Panc1 (cell line): ENCODE measurements around the gene ABI3BP. TPM values are rescaled to one million over a fixed set of nuclear protein-coding genes. Genes with fewer than 3 reads are reported as not detected.

Experiments used
- ATAC-seq: fragments of 200-7000 bp; cut with Tn5 transposase; 2 replicates; pipeline ENCODE4 v1.9.1; 2020; ENCODE audit warnings: mild to moderate bottlenecking, moderate library complexity
- BruUV-seq: library from RNA; stranded (reverse); fragments of 400-500 nt; replicated peaks from 2 replicates; lab custom pipeline; 2021; lab: Mats Ljungman, UMichigan
- CTCF ChIA-PET: fragments of 300-600 bp; sonication (Branson Sonifier 250); formaldehyde crosslinking; loops from one replicate; lab custom pipeline; 2022; ENCODE audit warnings: antibody characterized with exemption; lab: Charles Lee
- POLR2A ChIA-PET: fragments of 300-600 bp; sonication (Branson Sonifier 250); formaldehyde crosslinking; loops from one replicate; lab custom pipeline; 2022; ENCODE audit warnings: antibody characterized with exemption; lab: Charles Lee
- DNase-seq: peaks from one replicate; pipeline ENCODE4 v3.0.0-alpha.2; 2010; ENCODE audit warnings: low read depth, low spot score
- H3K27ac ChIP-seq: 2 replicates; pipeline ENCODE4 v1.5.1; 2011; ENCODE audit warnings: mild to moderate bottlenecking, low read length, inconsistent platforms
- H3K27me3 ChIP-seq: fragments of 200-500 bp; sonication (Bioruptor generic); 2 replicates; pipeline ENCODE4 v1.6.0; 2014; ENCODE audit warnings: low read length, inconsistent platforms; ENCODE audit not compliant: control insufficient read depth, insufficient read depth
- H3K36me3 ChIP-seq: fragments of 200-500 bp; sonication (Bioruptor generic); 2 replicates; pipeline ENCODE4 v1.5.1; 2014; ENCODE audit warnings: inconsistent platforms, mild to moderate bottlenecking, low read length, moderate library complexity; ENCODE audit not compliant: control insufficient read depth, insufficient read depth
- H3K4me1 ChIP-seq: 2 replicates; pipeline ENCODE4 v1.5.1; 2011; ENCODE audit warnings: inconsistent platforms, mild to moderate bottlenecking, low read length, moderate library complexity; ENCODE audit not compliant: control insufficient read depth, insufficient read depth
- H3K4me3 ChIP-seq, 2 experiments: 2 replicates each; pipeline ENCODE4 v1.5.1; 2011 to 2012; ENCODE audit warnings: low read depth in 2 of 2, low read length in 2 of 2, mild to moderate bottlenecking in 2 of 2, inconsistent platforms in 1 of 2, moderate library complexity in 1 of 2
- H3K9me3 ChIP-seq: fragments of 200-500 bp; sonication (Bioruptor generic); 2 replicates; pipeline ENCODE4 v1.5.1; 2014; ENCODE audit warnings: low read depth, mild to moderate bottlenecking, inconsistent platforms, low read length, moderate library complexity; ENCODE audit not compliant: control insufficient read depth, insufficient read depth
- CTCF ChIP-seq: fragments of 450-650 bp; IDR thresholded peaks from 2 replicates; pipeline ENCODE4 v1.5.1; 2017; ENCODE audit warnings: mild to moderate bottlenecking
- POLR2AphosphoS5 ChIP-seq: IDR thresholded peaks from 2 replicates; pipeline ENCODE4 v1.6.1; 2012; ENCODE audit warnings: mild to moderate bottlenecking, low read depth, low read length, moderate library complexity
- REST ChIP-seq, 2 experiments: IDR thresholded peaks; 2 replicates each; pipeline ENCODE4 v1.6.1; 2011 to 2012; ENCODE audit warnings: low read depth in 2 of 2, control low read depth in 1 of 2, low read length in 1 of 2, mild to moderate bottlenecking in 1 of 2, moderate library complexity in 1 of 2; ENCODE audit not compliant: insufficient read depth in 1 of 2
- SIN3A ChIP-seq: IDR thresholded peaks from 2 replicates; pipeline ENCODE4 v1.6.1; 2012; ENCODE audit warnings: low read depth, mild to moderate bottlenecking, low read length, moderate library complexity, borderline replicate concordance; ENCODE audit not compliant: insufficient read depth
- TCF7L2 ChIP-seq: IDR thresholded peaks from 2 replicates; pipeline ENCODE4 v1.6.1; 2011; ENCODE audit warnings: mild to moderate bottlenecking, low read depth, low read length, inconsistent platforms
- in situ Hi-C: cut with HindIII; loops from 2 replicates; pipeline ENCODE4 v1.10.0; 2016; ENCODE audit warnings: low sequenced_read_pairs, low pct_unique_long_range_greater_than_20kb
- intact Hi-C: fragments of 100-400 bp; cut with micrococcal nuclease; formaldehyde crosslinking; loops from one replicate; pipeline ENCODE4 v1.10.0; 2022; ENCODE audit not compliant: unreplicated experiment
- total RNA-seq: library from RNA; stranded (reverse); gene quantifications from one replicate; pipeline ENCODE4 v1.2.1, GENCODE V29; 2021; ENCODE audit not compliant: unreplicated experiment

ABI3BP gene
- total RNA-seq, 1 experiment from 2014 or later: 0.21 TPM

GRCh38 chr3:101036213-101036618 lies 43.0 kb upstream of the ABI3BP start:
- Histone ChIP-seq H3K4me1 (no peaks in the 10 kb centered on the region), H3K4me3 (no peak overlapping the region), H3K36me3 (no peaks in the 10 kb centered on the region), H3K27ac (no peak overlapping the region), H3K27me3 (no peaks in the 10 kb centered on the region), H3K9me3 (no peaks in the 10 kb centered on the region)
- intact Hi-C loops: no loop called here
- TF ChIP-seq TCF7L2 (no peak), SIN3A (no peak), REST (IDR thresholded peaks at IDR 0.05; ENCODE audit: insufficient read depth in 1 of 2, low read depth in 2 of 2, low read length in 1 of 2) (no peak), POLR2AphosphoS5 (no peak), CTCF (no peak)
- DNase-seq (no peak), ATAC-seq (peak; percentile 53; the same call in 1 of the 2 replicates)
- ChIA-PET CTCF (no interaction called here), POLR2A (no interaction called here)
- no TSS peak for BruUV-seq
- in situ Hi-C loops: no loop called here

GRCh38 chr3:101027286-101027685 lies 34.1 kb upstream of the ABI3BP start:
- POLR2A ChIA-PET: no interaction called here
- H3K27me3 ChIP-seq: no peaks in the 10 kb centered on the region

More at GRCh38 chr3:101027286-101027685, 34.1 kb upstream of the ABI3BP start:
- Histone ChIP-seq H3K36me3 (no peaks in the 10 kb centered on the region), H3K4me3 (no peak overlapping the region), H3K4me1 (no peaks in the 10 kb centered on the region), H3K27ac (no peak overlapping the region), H3K9me3 (no peaks in the 10 kb centered on the region)
- no peak for DNase-seq
- no peak for TF ChIP-seq TCF7L2
- TF ChIP-seq POLR2AphosphoS5: no peak
- TF ChIP-seq SIN3A: no peak
- no peak for TF ChIP-seq CTCF
- TF ChIP-seq REST (IDR thresholded peaks at IDR 0.05; ENCODE audit: insufficient read depth in 1 of 2, low read depth in 2 of 2, low read length in 1 of 2): no peak
- in situ Hi-C loops (no loop called here), intact Hi-C loops (no loop called here)
- no TSS peak for BruUV-seq
- CTCF ChIA-PET: no interaction called here
- ATAC-seq: no peak
